Measurements from ENCODE around the gene PLEKHG5.

Gene PLEKHG5

DNA sequence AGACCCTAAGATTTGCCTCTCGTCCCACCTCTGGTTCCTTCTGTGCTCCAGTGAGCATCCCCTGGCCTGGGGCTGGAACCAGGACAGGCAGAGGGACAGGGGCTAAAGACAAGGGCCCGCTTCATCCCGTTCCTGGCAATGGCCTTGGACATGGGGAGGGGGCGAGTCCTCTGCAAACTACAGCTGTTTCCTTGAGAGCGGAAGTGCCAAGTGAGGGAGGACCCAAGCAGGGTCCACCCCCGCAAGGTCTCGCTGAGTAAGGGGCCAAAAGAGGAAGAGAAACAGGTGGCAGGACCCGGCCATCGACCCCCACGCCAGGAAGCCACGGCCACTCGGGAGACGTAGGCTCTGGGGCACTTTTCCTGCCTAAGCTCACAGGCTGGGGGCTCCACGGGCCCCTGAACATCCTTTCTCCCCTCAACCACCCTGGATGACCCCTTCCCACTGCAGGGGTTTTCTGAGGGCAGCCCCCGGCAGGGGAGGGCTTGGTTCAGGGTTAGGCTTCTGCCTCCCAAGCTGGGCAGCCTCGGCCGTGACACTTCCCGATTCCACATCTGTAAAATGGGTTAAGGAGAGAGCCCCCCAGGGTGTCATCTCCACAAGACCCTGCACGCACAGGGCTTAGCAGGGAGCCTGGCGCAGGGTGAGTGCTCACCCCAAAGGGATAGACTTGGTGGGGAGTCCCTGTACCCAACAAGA is 17.9 kb upstream of the PLEKHG5 start:
- H3K4me1 ChIP-seq (ENCODE audit: control insufficient read depth, insufficient read depth, low read length): peaks cover 11% of the 10 kb centered on the region
- H3K9ac ChIP-seq (ENCODE audit: low read depth, low read length): no peak overlapping the region
- H3K36me3 ChIP-seq (ENCODE audit: insufficient read depth, low read length): no peaks in the 10 kb centered on the region
- no peaks in the 10 kb centered on the region for H3K9me3 ChIP-seq (replicated peaks; ENCODE audit: low read length)
- peaks cover 4% of the 10 kb centered on the region for H3K27me3 ChIP-seq (ENCODE audit: control insufficient read depth, insufficient read depth, low read length)
- no peak overlapping the region for H3K4me2 ChIP-seq (ENCODE audit: low read length)
- H3K4me3 ChIP-seq (ENCODE audit: low read length): no peak overlapping the region

DNA sequence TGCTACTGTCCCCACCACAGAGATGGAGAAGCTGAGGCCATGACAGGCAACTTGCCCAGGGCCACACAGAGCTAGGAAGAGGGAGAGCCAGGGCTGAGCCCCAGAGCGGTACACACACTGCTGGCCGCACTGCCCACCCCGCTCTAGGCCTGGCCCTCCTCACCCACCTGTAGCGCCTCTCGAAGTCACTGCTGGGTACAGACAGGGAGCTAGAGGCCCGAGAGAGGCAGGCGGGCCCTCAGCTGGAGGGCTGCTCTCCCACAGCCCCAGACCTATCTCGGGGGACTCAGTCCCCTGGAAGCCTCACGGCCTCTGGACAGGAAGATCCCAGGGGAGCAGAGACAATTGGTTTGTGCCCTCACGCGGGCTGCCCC is 17.3 kb upstream of the PLEKHG5 start:
- Histone ChIP-seq H3K27me3 (ENCODE audit: control insufficient read depth, insufficient read depth, low read length) (peaks cover 4% of the 10 kb centered on the region), H3K9me3 (replicated peaks; ENCODE audit: low read length) (no peaks in the 10 kb centered on the region), H3K9ac (ENCODE audit: low read depth, low read length) (no peak overlapping the region), H3K4me1 (ENCODE audit: control insufficient read depth, insufficient read depth, low read length) (peaks cover 11% of the 10 kb centered on the region), H3K36me3 (ENCODE audit: insufficient read depth, low read length) (no peaks in the 10 kb centered on the region), H3K4me3 (ENCODE audit: low read length) (no peak overlapping the region), H3K4me2 (ENCODE audit: low read length) (no peak overlapping the region)

DNA sequence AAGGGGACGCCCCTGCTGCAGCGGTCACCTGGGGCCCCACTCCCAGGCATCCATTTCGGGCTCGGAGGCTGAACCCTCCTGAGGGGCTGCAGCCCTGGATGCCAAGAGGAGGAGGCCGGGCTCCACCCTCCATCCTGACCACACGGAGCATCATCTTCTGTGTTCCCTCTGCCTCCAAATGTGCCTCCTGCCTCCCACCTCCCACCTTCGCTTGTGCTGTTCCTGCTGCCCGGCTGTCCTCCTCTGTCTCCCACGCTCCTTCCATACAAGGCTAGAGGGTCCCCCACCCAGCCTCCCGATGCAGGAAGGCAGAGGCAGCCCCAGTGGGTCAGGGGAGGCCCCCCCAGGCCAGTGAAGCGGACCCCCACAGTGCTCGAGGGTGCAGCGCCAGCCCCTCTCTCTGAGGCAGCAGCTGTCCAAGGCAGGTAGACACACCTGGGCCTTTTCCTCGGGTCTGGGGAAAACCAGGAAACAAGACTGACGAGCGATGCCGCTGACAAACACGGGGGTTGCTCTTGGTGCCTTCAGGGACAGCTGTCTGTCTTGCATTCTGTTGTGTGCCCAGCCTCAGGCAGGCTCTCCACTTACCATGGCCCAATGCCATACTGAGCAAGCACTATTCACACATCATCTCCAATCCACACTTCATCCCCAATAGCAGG is 16.8 kb upstream of the PLEKHG5 start:
- Histone ChIP-seq H3K36me3 (ENCODE audit: insufficient read depth, low read length) (no peaks in the 10 kb centered on the region), H3K9me3 (replicated peaks; ENCODE audit: low read length) (no peaks in the 10 kb centered on the region), H3K9ac (ENCODE audit: low read depth, low read length) (no peak overlapping the region), H3K4me1 (ENCODE audit: control insufficient read depth, insufficient read depth, low read length) (peaks cover 11% of the 10 kb centered on the region), H3K4me2 (ENCODE audit: low read length) (no peak overlapping the region), H3K27me3 (ENCODE audit: control insufficient read depth, insufficient read depth, low read length) (peaks cover 4% of the 10 kb centered on the region), H3K4me3 (ENCODE audit: low read length) (no peak overlapping the region)

DNA sequence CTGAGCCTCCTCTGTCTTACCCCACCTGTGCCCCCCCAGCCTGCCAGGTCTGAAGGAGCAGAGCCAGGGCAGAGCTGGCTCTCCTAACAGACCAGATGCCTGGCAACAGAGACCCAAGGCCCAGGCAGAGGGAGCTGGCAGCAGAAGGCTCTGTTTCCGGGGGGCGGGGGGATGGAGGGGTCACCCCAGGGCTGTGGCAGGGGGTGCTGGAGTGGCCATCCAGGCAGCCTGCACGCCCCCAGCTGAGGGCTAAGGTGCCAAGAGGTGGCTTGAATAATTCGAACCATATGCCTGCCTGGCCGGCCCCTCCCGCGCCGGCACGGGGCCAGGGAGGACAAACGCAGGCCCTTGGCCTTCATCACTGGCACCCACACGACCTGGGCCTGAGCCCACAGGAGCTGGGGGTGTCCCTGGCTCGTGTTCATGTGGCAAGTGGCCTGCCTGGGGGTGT is 16.0 kb upstream of the PLEKHG5 start:
- no peaks in the 10 kb centered on the region for H3K36me3 ChIP-seq (ENCODE audit: insufficient read depth, low read length)
- H3K4me2 ChIP-seq (ENCODE audit: low read length): no peak overlapping the region
- no peak overlapping the region for H3K4me3 ChIP-seq (ENCODE audit: low read length)
- H3K27me3 ChIP-seq (ENCODE audit: control insufficient read depth, insufficient read depth, low read length): peaks cover 4% of the 10 kb centered on the region
- no peak overlapping the region for H3K9ac ChIP-seq (ENCODE audit: low read depth, low read length)
- peaks cover 16% of the 10 kb centered on the region for H3K4me1 ChIP-seq (ENCODE audit: control insufficient read depth, insufficient read depth, low read length)
- H3K9me3 ChIP-seq (replicated peaks; ENCODE audit: low read length): no peaks in the 10 kb centered on the region

DNA sequence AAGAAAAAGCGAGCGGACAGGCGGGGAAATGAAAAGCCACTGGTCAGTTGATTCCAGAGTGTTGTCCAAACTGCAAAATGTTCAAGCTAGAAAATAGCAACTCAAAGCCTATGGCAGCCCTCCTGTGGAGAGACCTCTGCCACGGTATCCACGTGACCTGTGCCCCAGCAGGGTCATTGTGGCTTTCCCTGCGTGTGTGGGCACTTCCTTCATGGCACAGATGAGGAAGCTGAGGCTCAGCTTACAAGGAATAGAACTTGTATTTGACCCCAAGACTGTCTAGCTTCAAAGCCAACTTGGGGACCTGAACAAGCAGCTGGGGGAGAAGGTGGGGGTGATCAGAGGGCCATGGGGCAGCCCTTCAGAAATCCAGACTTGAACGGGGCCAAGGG is 15.6 kb upstream of the PLEKHG5 start:
- H3K4me3 ChIP-seq (ENCODE audit: low read length): no peak overlapping the region
- H3K4me2 ChIP-seq (ENCODE audit: low read length): no peak overlapping the region
- no peak overlapping the region for H3K9ac ChIP-seq (ENCODE audit: low read depth, low read length)
- peaks cover 18% of the 10 kb centered on the region for H3K4me1 ChIP-seq (ENCODE audit: control insufficient read depth, insufficient read depth, low read length)
- H3K9me3 ChIP-seq (replicated peaks; ENCODE audit: low read length): no peaks in the 10 kb centered on the region
- H3K36me3 ChIP-seq (ENCODE audit: insufficient read depth, low read length): no peaks in the 10 kb centered on the region
- peaks cover 4% of the 10 kb centered on the region for H3K27me3 ChIP-seq (ENCODE audit: control insufficient read depth, insufficient read depth, low read length)

DNA sequence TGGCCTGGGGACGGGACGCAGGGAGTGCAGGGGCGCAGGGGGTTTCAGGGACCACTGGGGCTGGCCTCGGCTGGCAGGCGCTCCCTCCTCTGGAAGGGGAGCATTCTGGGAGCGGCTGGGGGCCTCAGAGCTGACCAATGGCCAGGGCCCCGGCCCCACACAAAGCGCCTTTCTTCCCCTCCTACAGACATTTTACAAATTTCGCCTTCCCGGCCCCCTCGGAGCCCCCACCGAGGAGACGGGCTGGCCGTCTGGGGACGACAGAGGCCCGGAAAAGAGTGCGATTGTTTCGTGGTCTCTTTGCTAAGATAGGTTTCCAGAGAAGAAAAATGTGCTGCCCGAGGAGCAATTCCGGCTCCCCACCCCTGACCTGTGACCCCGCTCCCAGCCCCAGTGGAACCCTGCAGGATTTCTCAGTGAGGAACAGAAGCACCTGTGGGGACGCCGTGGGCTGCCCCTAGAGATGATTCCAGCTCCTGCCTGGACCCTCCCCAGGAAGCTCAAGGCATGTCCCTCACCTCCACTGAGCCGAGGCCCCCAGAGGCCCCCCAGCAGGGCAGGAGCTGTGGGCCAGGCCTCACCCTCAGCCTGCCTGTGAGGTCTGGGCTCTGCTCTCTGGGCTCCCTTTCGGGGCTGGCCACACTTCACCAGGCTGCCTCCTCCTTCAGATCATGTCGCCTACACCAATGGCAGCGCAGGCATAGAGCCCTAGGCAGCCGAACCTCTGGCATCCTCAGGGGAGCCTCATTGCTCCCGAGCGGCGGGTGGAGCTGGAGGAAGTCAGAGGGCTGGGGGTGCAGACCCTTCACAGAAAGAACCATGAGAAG is 15.0 kb upstream of the PLEKHG5 start:
- Histone ChIP-seq H3K9ac (ENCODE audit: low read depth, low read length) (no peak overlapping the region), H3K4me2 (ENCODE audit: low read length) (no peak overlapping the region), H3K27me3 (ENCODE audit: control insufficient read depth, insufficient read depth, low read length) (peaks cover 4% of the 10 kb centered on the region), H3K4me1 (ENCODE audit: control insufficient read depth, insufficient read depth, low read length) (peaks cover 24% of the 10 kb centered on the region), H3K4me3 (ENCODE audit: low read length) (no peak overlapping the region), H3K9me3 (replicated peaks; ENCODE audit: low read length) (no peaks in the 10 kb centered on the region), H3K36me3 (ENCODE audit: insufficient read depth, low read length) (no peaks in the 10 kb centered on the region)

DNA sequence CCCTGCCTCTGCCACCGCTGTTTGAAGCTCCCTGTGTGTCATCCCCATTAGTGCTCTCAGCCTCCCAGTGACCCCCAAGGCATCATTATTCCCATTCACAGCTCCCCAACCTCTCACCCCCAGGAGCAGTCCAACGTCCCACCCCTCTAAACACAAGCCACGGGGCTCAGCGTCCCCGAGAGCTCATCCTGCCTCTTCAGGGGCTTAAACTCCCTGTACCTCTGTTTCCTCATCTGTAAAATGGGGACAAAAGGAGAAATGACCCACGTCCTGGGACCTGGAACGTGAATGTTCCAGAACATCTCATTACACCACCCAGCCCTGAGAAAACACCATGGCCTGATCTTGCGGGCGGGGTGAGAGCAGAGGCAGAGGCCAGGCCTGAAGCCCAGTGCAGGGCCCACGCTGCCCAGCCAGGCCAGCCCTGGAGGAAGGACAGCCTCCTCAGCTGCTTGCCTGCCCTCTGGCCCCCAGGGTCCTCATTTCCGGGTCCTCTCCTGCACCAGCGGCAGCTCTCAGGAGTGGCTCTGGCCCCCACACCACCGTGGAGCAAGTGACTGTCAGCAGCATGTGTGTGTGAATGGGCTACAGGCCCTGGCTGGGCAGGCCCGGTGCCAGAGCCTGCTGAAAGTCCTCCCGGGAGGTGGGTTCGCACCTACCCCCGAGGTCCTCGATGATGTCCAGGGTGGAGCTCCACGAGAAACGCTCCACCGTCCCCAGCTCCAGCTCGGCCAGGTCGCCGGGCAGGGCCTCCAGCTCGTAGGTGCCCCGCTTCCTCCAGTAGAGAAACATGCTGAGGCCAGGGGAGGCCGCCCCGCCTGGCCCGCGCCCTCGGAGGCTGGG is 14.1 kb upstream of the PLEKHG5 start:
- no peak overlapping the region for H3K4me3 ChIP-seq (ENCODE audit: low read length)
- peaks cover 32% of the 10 kb centered on the region for H3K4me1 ChIP-seq (ENCODE audit: control insufficient read depth, insufficient read depth, low read length)
- H3K9me3 ChIP-seq (replicated peaks; ENCODE audit: low read length): no peaks in the 10 kb centered on the region
- H3K4me2 ChIP-seq (ENCODE audit: low read length): no peak overlapping the region
- H3K27me3 ChIP-seq (ENCODE audit: control insufficient read depth, insufficient read depth, low read length): peaks cover 4% of the 10 kb centered on the region
- H3K36me3 ChIP-seq (ENCODE audit: insufficient read depth, low read length): no peaks in the 10 kb centered on the region
- H3K9ac ChIP-seq (ENCODE audit: low read depth, low read length): no peak overlapping the region

DNA sequence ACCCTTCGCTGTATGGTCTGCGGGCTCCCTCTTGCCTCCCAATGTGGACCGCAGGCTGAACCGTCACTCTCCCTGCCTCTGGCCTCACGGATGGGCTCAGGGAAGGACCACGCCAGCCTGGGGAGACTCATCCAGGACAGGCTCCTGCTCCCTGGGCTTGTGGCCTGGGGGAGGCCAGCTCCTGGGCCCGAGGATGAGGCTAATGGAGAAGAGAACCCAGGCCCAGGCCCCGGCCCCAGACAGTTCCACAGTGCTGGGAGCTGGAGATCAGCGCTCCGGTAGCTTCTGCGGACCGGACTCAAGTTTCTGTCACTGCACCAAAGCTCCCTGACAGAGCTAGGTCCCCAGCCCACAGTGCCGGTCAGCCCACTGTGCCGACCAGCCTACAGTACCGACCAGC is 13.4 kb upstream of the PLEKHG5 start:
- H3K36me3 ChIP-seq (ENCODE audit: insufficient read depth, low read length): no peaks in the 10 kb centered on the region
- no peak overlapping the region for H3K4me2 ChIP-seq (ENCODE audit: low read length)
- no peak overlapping the region for H3K4me3 ChIP-seq (ENCODE audit: low read length)
- no peaks in the 10 kb centered on the region for H3K9me3 ChIP-seq (replicated peaks; ENCODE audit: low read length)
- H3K27me3 ChIP-seq (ENCODE audit: control insufficient read depth, insufficient read depth, low read length): peaks cover 4% of the 10 kb centered on the region
- no peak overlapping the region for H3K9ac ChIP-seq (ENCODE audit: low read depth, low read length)
- peaks cover 34% of the 10 kb centered on the region for H3K4me1 ChIP-seq (ENCODE audit: control insufficient read depth, insufficient read depth, low read length)

DNA sequence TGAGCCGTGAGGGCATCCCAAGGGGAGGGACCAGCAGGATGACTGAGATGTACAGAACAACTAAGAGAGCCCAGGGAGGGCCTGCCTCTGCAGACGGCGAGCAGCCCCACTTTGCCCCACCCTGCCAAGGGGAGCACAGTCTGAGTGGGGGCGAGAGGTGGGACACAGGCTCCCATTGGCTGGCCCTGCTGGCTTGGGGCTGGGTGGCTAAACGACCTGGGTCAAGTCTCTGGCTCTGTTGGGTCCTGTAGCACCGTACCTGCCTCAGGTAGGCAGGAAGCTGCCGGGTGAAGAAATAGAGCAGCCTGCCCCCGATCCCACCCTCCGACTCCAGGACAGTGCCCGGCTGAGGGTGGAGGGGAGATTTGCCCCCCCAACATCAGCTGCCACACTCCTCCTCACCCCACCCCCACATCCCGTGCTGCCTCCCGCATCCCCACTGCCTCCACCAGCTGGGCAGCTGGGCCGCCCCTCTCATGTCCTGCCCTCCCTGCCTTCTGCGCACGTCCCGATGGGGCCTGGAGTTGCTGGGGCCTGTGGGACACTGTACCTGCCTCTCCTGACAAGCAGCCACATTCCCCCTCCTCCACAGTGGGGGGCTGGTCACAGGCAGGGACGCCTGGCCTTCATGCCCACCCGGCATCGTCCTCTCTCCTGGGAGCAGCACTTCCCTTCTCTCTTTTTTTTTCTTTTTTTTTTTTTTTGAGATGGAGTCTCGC is 12.6 kb upstream of the PLEKHG5 start:
- H3K27me3 ChIP-seq (ENCODE audit: control insufficient read depth, insufficient read depth, low read length): peaks cover 4% of the 10 kb centered on the region
- H3K4me3 ChIP-seq (ENCODE audit: low read length): no peak overlapping the region
- H3K9ac ChIP-seq (ENCODE audit: low read depth, low read length): no peak overlapping the region
- no peak overlapping the region for H3K4me2 ChIP-seq (ENCODE audit: low read length)
- H3K36me3 ChIP-seq (ENCODE audit: insufficient read depth, low read length): no peaks in the 10 kb centered on the region
- peaks cover 37% of the 10 kb centered on the region for H3K4me1 ChIP-seq (ENCODE audit: control insufficient read depth, insufficient read depth, low read length)
- no peaks in the 10 kb centered on the region for H3K9me3 ChIP-seq (replicated peaks; ENCODE audit: low read length)

DNA sequence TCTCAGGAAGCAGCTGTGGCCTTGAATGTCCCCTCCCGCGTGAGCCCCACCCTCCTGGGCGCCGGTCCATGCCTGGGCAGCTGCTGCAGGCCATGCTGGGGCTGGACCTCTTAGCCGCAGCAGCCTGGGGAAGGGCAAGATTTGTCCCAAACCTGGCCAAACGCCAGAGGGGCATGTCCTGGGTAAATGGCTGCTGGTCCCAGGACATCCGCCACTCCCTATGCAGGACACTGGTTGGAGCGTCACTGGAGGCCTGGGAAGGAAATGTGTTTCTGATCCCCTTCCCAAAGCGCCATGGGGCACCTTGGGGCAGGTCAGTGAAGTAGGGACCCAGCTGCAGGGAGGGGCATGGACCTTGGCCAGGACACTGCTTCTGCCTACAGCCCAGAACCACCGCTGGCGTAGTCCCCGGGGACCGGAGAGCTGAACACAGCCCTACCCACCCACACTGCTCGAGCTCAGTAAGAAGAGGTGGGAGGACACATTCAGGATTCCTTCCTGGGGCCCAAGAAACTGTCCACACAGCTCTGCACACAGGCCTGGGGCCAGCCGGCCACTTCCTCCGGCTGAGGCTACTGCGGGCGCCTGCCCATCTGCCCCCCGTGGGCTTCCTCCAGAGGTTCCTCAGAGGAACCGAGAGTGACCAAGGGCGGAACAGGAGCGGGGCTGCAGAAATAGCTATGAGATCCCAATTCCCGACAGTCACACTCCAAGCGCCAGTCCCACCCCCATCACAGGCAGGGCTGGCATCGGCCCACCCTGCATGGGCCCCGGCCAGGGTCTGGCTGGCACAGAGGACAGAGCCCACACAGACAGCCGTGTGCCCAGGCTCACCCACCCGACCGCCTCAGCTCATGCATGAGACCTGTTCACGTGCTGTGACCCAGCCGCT is 10.8 kb upstream of the PLEKHG5 start:
- Histone ChIP-seq H3K9ac (ENCODE audit: low read depth, low read length) (no peak overlapping the region), H3K9me3 (replicated peaks; ENCODE audit: low read length) (no peaks in the 10 kb centered on the region), H3K4me3 (ENCODE audit: low read length) (peak overlapping the region; percentile 50), H3K4me2 (ENCODE audit: low read length) (peak overlapping the region; percentile 61), H3K36me3 (ENCODE audit: insufficient read depth, low read length) (no peaks in the 10 kb centered on the region), H3K4me1 (ENCODE audit: control insufficient read depth, insufficient read depth, low read length) (peaks cover 42% of the 10 kb centered on the region), H3K27me3 (ENCODE audit: control insufficient read depth, insufficient read depth, low read length) (no peaks in the 10 kb centered on the region)
